Lower lobe of right lung (tissue), 2 donors: ENCODE data around the gene TMEM117. TPM values are rescaled to one million over a fixed set of nuclear protein-coding genes. Genes with fewer than 3 reads are reported as not detected.

Experiments used
- ATAC-seq, 2 donors: fragments of 200-7000 bp; cut with Tn5 transposase; one replicate each; pipeline ENCODE4 v1.9.1; 2020 to 2022; ENCODE audit warnings: mild to moderate bottlenecking in 2 of 2, moderate library complexity in 2 of 2
- DNase-seq: peaks from one replicate; pipeline ENCODE4 v3.0.0-alpha.2; 2020
- H3K27ac ChIP-seq: fragments of 200-600 bp; one replicate; pipeline ENCODE4 v1.8.0; 2022
- H3K27me3 ChIP-seq: fragments of 200-600 bp; one replicate; pipeline ENCODE4 v1.8.0; 2022; ENCODE audit warnings: low read depth
- H3K36me3 ChIP-seq: fragments of 200-600 bp; one replicate; pipeline ENCODE4 v1.8.0; 2022; ENCODE audit warnings: mild to moderate bottlenecking
- H3K4me1 ChIP-seq: fragments of 200-600 bp; one replicate; pipeline ENCODE4 v1.8.0; 2022
- H3K4me3 ChIP-seq: fragments of 200-600 bp; one replicate; pipeline ENCODE4 v1.8.0; 2022; ENCODE audit warnings: mild to moderate bottlenecking
- H3K9me3 ChIP-seq: fragments of 200-600 bp; one replicate; pipeline ENCODE4 v1.8.0; 2022
- intact Hi-C: fragments of 100-400 bp; cut with DNase I; formaldehyde crosslinking; loops from one replicate; pipeline ENCODE4 v1.11.0; 2022
- total RNA-seq: library from RNA; stranded (reverse); fragmentation: NEBNext Ultra II Directional; extraction: Animal tissue kit (Norgen Biotek cat#: 25700); gene quantifications from one replicate; pipeline ENCODE4 v1.2.1, GENCODE V29; 2021
- TF ChIP-seq, protein P1 (sequence below): fragments of 200-600 bp; IDR thresholded peaks from one replicate; pipeline ENCODE4 v1.8.0; 2022; ENCODE audit warnings: antibody characterized with exemption, mild to moderate bottlenecking
- donor health status: DM: no; HTN: yes; CAD: no; lungs with severe emphysema.

Gene TMEM117
- total RNA-seq, 1 donor from 2014 or later, result 4.5 TPM

DNA sequence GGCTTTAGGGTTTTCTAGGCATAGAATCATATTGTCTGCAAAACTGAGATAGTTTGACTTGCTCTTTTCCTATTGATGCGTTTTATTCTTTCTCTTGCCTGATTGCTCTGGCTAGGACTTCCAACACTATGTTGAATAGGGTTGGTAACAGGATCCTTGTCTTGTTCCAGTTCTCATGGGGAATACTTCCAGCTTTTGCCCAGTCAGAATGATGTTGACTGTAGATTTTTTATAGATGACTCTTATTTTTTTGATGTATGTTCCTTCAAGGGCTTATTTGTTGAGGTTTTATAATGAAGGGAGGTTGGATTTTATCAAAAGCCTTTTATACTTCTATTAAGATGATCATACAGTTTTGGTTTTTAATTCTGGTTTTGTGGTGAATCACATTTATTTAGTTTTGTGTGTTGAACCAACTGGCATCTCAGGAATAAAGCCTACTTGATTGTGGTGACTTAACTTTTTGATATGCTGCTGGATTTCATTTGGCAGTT, 478.2 kb downstream of the TMEM117 start:
- H3K27me3 ChIP-seq, result no peaks in the 10 kb centered on the region
- no peak overlapping the region for H3K4me3 ChIP-seq
- no peaks in the 10 kb centered on the region for H3K36me3 ChIP-seq
- H3K9me3 ChIP-seq, result peaks cover 9% of the 10 kb centered on the region
- TF ChIP-seq, protein P1, sequence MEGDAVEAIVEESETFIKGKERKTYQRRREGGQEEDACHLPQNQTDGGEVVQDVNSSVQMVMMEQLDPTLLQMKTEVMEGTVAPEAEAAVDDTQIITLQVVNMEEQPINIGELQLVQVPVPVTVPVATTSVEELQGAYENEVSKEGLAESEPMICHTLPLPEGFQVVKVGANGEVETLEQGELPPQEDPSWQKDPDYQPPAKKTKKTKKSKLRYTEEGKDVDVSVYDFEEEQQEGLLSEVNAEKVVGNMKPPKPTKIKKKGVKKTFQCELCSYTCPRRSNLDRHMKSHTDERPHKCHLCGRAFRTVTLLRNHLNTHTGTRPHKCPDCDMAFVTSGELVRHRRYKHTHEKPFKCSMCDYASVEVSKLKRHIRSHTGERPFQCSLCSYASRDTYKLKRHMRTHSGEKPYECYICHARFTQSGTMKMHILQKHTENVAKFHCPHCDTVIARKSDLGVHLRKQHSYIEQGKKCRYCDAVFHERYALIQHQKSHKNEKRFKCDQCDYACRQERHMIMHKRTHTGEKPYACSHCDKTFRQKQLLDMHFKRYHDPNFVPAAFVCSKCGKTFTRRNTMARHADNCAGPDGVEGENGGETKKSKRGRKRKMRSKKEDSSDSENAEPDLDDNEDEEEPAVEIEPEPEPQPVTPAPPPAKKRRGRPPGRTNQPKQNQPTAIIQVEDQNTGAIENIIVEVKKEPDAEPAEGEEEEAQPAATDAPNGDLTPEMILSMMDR, result no peak
- ATAC-seq (no peak), DNase-seq (no peak)
- no peak overlapping the region for H3K27ac ChIP-seq
- H3K4me1 ChIP-seq, result no peaks in the 10 kb centered on the region
- intact Hi-C loops, result no loop called here

DNA sequence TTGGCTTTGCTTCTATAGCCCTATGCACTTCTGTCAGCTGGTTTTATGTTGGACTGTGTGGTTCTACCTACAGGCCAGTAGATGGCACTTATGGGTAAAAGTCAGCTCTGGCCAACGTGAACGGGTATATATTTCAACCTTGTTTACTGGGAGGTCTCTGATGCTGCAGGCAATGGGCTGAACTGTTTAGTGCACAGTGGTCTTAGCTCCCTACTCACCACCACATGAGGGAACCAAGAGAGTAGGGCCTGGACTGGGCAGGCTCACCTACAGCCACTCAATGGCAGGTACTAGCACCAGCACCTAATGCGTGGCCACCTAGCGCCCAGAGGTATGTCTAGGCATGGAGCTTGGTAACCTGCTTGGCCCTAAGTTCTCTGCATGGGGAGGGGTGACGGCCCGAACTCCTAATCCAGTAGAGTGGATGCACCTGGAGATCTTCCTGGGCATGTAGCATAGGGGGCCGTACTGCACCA, 481.8 kb downstream of the TMEM117 start:
- Histone ChIP-seq H3K36me3 (no peaks in the 10 kb centered on the region), H3K4me1 (no peaks in the 10 kb centered on the region), H3K4me3 (no peak overlapping the region), H3K27ac (no peak overlapping the region), H3K9me3 (peaks cover 3% of the 10 kb centered on the region), H3K27me3 (no peaks in the 10 kb centered on the region)
- ATAC-seq (peak; percentile 78 to 85), DNase-seq (no peak)
- TF ChIP-seq, protein P1, result peak; percentile 47
- intact Hi-C loops, result no loop called here

DNA sequence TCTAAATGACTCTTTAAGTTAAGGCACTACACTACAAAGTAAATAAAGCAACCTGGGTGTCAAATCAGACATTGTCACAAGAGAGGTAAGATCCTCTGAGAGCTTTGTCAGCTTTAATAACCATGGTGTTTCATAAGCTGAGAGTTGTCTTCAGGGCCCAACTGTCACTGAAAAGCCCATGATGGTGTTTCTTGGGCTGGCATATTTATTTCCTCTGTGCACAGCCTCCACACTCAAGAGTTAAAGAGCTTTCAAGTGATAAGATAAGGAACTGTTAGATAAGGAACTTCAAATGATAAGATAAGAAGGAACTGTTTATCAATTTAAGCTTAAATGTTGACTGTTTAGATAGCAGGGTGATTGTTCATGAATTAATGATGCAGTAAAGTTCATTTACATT, 495.4 kb downstream of the TMEM117 start:
- no peak for ATAC-seq
- Histone ChIP-seq H3K36me3 (no peaks in the 10 kb centered on the region), H3K4me1 (peaks cover 6% of the 10 kb centered on the region), H3K27me3 (no peaks in the 10 kb centered on the region), H3K9me3 (no peaks in the 10 kb centered on the region), H3K27ac (no peak overlapping the region), H3K4me3 (no peak overlapping the region)
- TF ChIP-seq, protein P1, result no peak
- no peak for DNase-seq
- intact Hi-C loops, result no loop called here

DNA sequence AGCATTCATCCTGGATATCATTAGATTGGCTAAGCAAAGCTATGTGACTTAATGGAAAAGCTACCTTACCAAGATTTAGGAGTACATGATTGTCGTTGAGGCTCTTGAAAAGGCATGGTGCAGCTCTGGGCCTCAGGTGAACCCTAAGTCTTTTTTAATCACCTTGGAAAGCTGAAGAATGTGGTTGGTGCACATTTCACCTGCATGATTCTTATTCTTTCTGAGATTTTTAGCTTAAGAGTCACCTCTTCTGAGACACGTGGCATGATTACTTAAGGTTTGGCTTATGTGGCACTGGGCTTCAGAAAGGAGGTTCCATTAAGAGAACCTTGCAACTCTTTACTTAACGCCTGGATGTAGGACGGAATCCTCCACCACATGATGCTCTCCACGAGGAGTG, 498.5 kb downstream of the TMEM117 start:
- TF ChIP-seq, protein P1, result no peak
- peak; percentile 23 to 29 for ATAC-seq

DNA sequence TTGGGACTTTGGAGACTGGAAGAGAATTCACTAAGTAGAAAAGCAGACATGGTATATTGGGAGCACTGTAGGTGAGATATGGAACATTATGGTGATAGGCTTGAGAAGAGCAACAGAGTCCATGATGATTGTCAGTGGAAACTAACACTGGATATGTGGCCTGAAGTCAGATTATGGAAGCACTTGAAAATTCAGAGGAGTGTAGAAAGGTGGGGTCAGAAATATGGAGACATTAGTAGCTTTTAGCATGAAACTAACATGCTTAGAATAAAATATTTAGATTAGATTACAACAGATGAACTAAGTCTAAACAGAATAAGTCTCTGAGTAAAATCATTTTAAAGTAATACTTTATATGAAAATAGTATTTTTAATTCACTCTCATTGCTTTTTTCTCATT, 499.1 kb downstream of the TMEM117 start:
- H3K36me3 ChIP-seq, result no peaks in the 10 kb centered on the region
- no peaks in the 10 kb centered on the region for H3K9me3 ChIP-seq
- H3K27me3 ChIP-seq, result no peaks in the 10 kb centered on the region
- no peak overlapping the region for H3K4me3 ChIP-seq
- TF ChIP-seq, protein P1, result no peak
- intact Hi-C loops, result no loop called here
- no peak for DNase-seq
- peaks cover 6% of the 10 kb centered on the region for H3K4me1 ChIP-seq
- H3K27ac ChIP-seq, result no peak overlapping the region
- no peak for ATAC-seq

More for the DNA sequence above, 498.5 kb downstream of the TMEM117 start:
- Histone ChIP-seq H3K27me3 (no peaks in the 10 kb centered on the region), H3K36me3 (no peaks in the 10 kb centered on the region), H3K4me3 (no peak overlapping the region), H3K4me1 (peaks cover 6% of the 10 kb centered on the region), H3K9me3 (no peaks in the 10 kb centered on the region), H3K27ac (no peak overlapping the region)
- DNase-seq, result no peak
- intact Hi-C loops, result no loop called here
